Activated CD4-positive, alpha-beta T cell treated with anti-CD3 and anti-CD28 coated beads, Interleukin-2, amount 50 U/mL, for 24 hours (primary cell): ENCODE measurements around the gene DCHS1.

ENCODE experiments used
- DNase-seq, 2 donors: peaks; one replicate each; pipeline ENCODE4 v3.0.0-alpha.2; 2020; ENCODE audit warnings: low read depth in 1 of 2, low spot score in 1 of 2

Gene DCHS1

GRCh38 chr11:6599449-6599848, 56.2 kb downstream of the DCHS1 start:
- DNase-seq = no peak

- no peak for DNase-seq
Observed at GRCh38 chr11:6598555-6598954, 57.1 kb downstream of the DCHS1 start.

- no peak for DNase-seq
Observed at GRCh38 chr11:6596239-6596877, 59.3 kb downstream of the DCHS1 start.

- no peak for DNase-seq
Observed at GRCh38 chr11:6594142-6594768, 61.4 kb downstream of the DCHS1 start.

- DNase-seq = no peak
Observed at GRCh38 chr11:6588018-6588417, 67.6 kb downstream of the DCHS1 start.

GRCh38 chr11:6587360-6587953, 68.2 kb downstream of the DCHS1 start:
- DNase-seq = no peak

- DNase-seq = no peak
Observed at GRCh38 chr11:6586434-6587359, 68.9 kb downstream of the DCHS1 start.

GRCh38 chr11:6584528-6584927, 71.1 kb downstream of the DCHS1 start:
- DNase-seq = no peak

- DNase-seq = no peak
Observed at GRCh38 chr11:6583584-6583983, 72.0 kb downstream of the DCHS1 start.

- no peak for DNase-seq
Observed at GRCh38 chr11:6579681-6580080, 75.9 kb downstream of the DCHS1 start.

- no peak for DNase-seq
Observed at GRCh38 chr11:6578134-6578533, 77.5 kb downstream of the DCHS1 start.

- no peak for DNase-seq
Observed at GRCh38 chr11:6576471-6577373, 78.9 kb downstream of the DCHS1 start.

GRCh38 chr11:6574816-6575715, 80.5 kb downstream of the DCHS1 start:
- no peak for DNase-seq

- no peak for DNase-seq
Observed at GRCh38 chr11:6572215-6572614, 83.4 kb downstream of the DCHS1 start.

- DNase-seq = no peak
Observed at GRCh38 chr11:6571434-6572008, 84.1 kb downstream of the DCHS1 start.
